ENCODE data around the gene PBX1.
"Not testable (repeated sequence)": the region's sequence is repeated elsewhere in the genome, so short reads cannot be mapped to it uniquely, and the experiment has no call there.

PBX1 gene

DNA sequence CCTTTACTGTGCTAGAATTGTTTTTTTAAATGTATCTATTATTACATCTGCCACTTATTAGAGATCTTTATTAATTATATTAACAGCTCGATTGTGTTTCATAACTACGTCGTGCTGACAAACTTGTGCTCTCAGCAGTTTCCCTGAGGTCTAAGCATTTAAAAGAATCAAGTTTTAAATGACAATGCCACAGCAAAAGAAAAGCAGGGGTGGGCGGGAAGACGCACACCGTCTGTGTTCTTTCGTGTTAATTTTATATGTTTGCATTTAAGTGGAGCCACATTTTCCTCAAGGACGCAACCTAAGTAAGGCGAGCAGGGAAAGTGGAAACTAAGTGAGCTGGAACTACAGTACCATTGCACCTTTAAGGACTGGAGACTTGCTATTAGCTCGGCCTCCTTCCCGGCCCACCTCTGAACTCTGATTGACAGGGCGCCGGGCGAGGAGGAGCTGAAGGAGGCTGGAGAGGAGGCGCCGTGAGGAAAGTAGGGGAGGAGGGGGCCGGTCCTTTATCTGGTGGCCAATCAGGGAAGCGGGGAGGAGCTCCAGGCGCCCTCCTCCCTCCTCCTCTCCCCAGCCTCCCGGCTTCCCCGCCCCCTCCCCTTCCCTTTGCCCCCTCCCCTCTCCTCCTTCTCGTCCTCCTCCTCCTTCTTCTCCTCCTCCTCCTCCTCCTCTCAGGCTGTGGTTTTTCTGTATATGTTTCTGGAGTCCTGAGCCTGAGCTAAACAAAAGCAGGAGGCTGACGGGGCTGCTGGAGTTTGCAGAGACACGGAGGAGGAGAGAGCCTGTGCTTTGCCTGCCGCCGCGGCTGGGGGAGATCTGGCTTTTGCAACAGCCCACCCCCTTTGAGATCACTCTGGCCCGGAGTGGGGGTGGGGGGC lies at the start of gene PBX1:
TSS of gene PBX1 (plus strand) at position 724 of the 881 bp plus-strand sequence.
- peak; percentile 99 for DNase-seq (ENCODE audit: low read depth)

DNA sequence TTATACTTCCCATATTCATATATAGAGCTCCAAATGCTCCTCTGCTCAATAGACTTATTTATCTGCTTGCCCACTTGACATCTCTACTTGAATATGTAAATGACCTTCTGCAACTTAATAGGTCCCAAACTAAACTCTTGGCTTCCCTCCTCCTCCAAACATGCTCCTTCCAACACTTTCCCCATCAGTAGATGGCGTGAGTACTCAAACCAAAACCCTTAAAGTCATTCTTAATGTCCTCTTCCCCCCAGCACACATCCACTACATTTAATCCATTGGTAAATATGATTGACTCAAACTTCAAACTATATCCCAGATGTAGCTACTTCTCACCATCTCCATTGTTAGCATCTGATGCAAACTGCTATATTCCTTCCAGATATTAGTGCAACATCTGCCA lies 48.5 kb upstream of the PBX1 start:
- DNase-seq (ENCODE audit: low read depth): no peak

DNA sequence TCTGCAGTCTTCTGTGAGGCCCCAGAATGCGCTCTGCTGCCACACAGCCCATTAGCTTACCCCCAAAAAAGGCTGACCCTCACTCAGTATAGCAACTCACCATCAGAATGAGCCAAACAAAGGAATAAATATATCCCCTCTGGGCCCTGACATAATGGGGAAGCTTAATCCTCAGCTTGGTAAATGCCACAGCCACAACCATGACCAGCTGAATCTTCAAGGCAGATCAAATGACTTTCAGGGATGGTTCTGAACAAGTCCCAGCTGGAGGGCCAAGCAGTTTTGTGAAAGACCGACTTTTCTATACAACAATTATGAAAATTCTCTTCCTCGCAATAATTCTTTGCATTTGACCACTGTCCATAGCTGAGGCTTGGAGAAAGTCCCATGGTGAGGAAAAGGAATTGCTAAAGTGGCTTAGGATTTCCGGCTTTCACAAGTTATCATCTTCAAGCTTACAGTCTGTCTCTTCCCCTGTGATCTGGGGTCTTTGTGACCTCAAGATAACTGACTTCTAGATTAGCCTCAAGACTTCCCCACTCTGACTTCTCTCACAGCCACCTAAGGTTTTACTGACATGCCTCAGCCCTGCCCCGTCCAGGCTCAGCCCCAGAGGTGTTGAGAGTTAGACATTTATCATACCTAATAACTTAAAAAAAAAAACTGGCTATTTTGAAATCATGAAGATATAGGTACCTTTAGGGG lies 47.8 kb upstream of the PBX1 start:
- peak; percentile 18 for DNase-seq (ENCODE audit: low read depth)

DNA sequence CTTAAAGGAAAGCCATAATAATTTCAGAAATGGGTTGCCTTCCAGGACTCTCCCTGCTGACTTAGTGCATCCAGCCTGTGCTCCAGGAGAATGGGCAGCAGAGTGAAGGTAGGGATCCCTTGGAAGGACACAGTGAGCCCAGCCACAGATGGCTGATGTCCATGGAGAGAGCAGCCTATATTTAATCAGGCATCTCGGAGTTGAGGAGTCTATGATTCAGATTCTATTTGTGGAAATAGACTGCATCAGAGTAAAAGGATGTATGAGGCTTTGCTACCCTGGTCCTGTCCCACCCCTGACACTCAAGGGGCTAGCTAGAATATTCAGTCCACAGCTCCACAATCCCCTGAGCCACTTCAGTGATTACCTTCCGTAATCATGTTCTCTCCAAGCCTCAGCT lies 43.8 kb upstream of the PBX1 start:
- DNase-seq (ENCODE audit: low read depth): no peak

DNA sequence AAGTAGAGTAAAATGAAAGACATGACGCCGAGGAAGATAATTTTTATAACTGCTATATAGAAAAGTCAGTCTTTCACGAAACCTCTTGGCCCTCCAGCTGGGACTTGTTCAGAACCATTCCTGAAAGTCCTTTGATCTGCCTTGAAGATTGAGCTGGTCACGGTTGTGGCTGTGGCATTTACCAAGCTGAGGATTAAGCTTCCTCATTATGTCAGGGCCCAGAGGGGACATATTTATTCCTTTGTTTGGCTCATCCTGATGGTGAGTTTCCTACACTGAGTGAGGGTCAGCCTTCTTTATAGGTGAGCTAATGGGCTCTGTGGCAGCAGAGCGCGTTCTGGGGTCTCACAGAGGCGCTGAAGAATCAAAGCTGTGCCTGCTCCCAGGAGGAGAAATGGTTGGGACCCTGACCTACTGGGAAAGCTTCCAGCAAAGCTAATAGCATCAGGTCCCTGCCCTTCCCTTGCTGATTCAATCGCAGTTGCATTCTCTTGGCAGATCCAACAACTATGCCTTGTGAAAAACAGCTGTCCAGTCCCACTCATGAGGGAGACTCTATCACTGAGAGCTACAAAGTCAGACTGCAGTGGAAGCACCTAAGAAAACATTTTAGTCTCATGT lies 43.2 kb upstream of the PBX1 start:
- DNase-seq (ENCODE audit: low read depth): no peak

DNA sequence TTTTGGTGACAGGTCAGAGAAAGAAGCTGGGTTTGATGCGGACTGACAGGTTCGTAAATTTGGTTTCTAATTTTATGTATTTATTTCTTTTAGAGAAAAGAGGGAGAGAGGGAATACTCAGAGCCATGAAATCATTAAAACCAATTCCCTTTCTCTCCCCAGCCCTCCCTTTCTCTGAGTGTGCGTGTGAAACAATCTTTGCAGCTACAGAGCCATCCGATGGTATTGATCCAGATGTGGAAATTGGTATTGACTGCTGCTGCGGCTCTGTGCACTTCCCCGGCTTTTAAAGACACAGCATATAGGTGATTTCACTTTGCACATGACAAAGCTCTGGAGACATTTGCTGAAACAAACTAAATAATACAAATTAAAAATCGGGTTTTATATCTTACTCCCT lies 42.4 kb upstream of the PBX1 start:
- no peak for DNase-seq (ENCODE audit: low read depth)

DNA sequence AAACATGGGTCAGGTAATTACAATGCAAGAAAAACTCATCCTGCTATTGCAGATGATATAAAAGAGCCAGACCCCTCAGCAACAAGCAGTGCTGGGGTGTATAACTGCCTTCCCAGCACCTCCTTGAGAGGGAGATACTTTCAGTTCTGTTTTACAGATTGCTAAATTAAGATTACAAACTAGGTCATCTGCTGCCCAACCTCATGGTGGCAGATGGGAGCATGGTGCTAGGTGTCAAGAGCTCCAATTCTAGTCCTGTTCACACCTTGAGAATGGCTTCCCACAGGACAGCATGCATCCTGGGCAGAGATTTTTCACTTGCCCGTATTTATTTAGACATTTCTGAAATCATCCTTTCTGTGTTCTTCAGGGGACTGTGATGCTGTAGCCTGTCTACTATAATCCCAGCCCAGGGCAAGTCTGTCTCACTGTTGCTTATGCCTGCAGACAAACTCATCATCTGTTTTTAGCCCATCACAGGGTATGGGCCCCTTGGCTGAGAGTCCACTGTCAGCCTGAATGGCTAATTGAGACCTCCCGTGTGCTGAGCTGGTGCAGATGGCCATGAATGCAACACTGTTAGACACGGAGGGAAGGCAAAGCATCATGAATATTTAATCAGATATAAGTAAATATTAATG lies 40.2 kb upstream of the PBX1 start:
- DNase-seq (ENCODE audit: low read depth): no peak

DNA sequence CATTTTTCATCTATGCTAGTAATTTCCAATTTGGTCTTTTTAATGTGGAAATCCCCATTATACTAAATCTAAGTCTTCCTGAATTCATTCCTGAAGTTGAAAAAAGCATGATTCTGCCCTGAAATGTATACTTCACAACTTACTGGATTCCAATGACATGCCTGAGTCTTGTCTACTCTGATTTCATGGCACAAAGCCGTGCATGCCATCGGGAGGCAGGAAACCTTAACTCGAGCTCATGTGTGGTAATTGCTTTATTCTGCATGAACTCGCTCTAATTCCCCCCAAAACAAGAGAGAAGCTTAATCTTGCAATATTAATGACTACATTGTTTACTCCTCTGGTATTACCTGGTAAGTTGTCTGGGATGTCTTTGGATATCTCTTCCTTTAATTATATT lies 39.6 kb upstream of the PBX1 start:
- DNase-seq (ENCODE audit: low read depth): peak; percentile 8

DNA sequence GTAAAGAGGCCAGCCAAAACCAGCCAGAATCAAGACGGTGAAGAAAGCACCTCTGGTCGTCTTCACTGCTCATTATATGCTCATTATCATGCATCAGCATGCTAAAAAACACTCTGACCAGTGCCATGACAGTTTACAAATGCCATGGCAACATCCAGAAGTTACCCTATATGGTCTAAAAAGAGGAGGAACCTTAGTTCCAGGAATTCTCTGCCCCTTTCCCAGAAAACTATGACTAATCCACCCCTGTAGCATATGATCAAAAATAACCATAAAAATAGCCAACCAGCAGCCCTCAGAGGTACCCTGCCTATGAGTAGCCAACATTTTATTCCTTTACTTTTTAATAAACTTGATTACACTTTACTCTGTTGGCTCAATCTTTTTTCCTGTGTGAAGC lies 34.2 kb upstream of the PBX1 start:
- no peak for DNase-seq (ENCODE audit: low read depth)

DNA sequence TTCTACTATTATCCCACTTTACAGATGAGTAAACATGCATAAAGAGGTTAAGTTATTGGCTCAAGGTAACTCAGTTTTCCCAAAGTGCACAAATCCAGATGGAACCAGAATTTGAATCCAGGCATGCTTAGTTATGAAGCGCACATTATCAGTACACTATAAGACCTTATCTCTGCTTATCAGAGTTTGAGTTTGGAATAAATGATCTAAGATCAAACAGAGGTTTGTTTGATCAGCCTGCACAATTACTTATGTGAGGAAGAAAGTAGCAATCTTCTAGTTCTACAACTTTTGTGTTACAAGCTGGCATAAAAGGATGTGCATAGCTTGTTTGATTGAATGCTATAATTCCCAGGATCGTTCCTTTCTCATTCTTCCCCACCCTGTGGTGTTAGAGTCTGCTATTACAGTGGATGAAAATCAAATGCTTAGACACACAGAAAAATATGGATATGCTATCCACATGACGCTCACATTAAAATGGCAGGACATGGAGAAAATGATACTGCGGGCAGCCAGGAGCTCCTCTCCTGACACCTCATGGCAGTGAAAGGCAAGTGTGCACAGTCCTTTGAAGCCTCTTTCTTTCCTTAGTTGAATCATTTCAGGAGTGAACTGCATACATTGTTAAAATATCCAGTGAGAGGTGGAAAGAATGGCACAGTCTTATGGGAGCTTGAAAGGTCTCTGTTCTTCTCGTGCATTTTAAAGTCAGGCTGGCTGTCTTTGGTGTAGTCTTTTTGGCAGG lies 23.9 kb upstream of the PBX1 start:
- DNase-seq (ENCODE audit: low read depth): no peak

DNA sequence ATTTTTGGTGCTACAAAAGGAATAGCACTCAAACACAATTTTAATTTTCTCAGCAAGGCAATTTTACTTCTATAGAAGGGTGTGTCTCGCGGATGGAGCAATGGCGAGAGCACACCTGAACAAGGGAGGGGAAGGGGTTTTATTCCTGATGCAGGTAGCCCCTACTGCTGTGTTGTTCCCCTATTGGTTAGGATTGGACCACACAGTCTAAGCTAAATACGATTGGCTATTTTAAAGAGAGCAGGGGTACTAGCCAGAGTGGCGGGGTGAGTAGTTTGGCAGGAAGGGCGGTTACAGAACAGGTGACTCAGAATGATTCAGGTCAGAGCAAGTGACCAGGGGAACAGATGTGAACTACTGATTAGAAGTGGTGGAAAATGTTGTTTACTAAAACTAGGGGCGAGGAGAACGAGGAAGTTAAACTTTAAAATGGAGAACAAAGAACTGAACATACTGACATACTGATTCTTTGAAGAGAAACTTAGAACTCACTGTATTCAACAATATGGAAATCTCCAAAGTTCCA lies 6.5 kb upstream of the PBX1 start:
- not testable (repeated sequence) for DNase-seq (ENCODE audit: low read depth)

DNA sequence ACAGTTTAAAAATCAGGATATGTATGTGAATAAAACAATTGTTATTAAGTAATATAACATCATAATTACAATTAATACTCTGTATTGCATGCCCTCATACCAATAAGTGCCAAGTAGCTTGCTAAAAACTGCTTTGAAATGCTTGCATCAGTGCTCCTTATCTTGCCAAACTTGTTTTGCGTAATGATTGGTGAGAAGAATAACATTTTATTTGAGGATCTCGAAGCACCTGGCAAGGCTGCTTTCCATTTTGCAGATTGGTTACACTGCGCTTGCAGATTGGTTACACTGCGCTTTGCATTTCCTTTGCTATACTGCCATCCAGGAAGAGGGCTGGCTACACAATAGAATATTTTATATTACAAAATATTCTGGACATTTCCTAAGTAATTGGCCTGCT lies 1.7 kb upstream of the PBX1 start:
- no peak for DNase-seq (ENCODE audit: low read depth)

DNA sequence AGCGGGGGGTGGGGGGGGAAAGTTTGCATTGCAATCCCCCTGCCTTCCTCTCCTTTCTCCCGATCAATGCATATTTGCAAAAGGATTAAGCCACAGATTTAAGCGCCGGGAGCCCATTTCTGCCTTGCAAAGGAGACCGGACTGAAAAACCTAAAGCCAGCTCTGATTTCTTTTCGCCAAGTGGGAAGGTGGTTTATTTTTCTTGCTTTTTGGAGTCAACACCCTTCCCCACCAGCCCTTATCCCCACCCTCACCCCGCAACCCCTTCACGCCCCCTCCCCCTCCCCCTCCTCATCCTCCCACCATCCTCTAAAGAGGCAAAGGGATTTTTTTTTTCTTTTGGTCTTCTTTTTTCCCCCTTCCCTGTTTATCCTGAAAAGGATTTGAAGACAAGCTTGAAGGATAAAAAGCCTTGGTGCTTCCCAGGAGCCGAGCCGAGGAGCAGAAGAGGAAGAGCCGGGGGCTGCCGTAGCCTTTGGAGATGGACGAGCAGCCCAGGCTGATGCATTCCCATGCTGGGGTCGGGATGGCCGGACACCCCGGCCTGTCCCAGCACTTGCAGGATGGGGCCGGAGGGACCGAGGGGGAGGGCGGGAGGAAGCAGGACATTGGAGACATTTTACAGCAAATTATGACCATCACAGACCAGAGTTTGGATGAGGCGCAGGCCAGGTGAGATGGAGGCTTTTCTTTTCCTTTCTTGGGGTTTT lies 513 bp downstream of the PBX1 start:
- DNase-seq (ENCODE audit: low read depth): no peak

DNA sequence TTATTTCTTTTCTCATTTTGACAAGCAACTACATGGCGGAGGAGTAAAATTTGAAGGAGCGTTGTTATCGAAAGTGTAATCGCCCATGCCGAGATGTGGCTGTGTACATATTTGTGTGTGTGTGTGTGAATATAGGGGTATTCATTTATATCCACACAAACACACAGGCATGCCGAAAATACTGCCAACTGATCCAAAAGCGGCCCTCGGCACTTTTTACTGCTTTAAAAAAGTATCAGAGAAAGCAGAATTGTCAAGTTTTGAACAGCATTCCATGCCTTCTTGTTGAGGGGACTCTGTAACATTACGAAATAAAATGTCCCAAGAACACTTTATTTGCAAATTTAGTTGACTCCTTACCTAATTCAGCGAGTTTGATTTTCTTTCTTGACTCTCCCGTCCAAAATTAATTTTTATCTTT lies 1.1 kb downstream of the PBX1 start:
- no peak for DNase-seq (ENCODE audit: low read depth)

DNA sequence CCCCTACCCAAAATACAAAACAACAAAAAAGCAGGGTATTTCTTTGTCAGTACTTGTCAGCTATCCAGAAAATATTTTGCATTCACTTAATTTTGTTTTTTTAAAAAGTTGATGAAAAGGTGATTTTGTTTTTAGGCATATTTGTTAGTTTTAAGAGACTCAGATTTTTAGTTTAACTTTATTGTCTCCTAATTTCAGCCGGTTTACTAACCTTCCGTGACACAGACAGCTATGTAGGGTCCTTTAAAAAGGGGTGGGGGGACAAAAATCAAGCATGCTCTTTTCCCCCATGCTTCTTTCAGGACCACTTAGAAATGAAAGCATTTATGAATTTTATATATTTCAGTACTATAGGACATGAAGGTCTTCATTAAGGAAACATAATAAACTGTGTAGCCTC lies 1.6 kb downstream of the PBX1 start:
- DNase-seq (ENCODE audit: low read depth): no peak

DNA sequence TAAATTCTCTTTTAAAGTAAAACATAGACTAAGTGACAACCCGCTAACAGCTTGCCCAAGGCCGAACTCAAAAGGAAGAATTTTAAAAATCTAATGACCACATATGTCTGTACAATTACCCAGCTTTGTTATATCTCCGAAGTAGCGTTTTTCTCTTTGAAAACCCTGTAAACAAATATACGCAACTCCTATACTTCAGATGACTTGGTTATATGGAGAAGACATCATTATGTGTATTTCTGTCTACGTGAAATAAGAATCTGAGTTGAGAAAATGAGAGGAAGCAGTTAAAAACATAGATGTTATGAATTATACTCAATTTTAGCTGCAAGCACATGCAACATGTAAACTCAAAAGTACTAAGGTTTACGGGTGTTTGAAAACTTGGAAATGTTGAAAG lies 2.0 kb downstream of the PBX1 start:
- no peak for DNase-seq (ENCODE audit: low read depth)

DNA sequence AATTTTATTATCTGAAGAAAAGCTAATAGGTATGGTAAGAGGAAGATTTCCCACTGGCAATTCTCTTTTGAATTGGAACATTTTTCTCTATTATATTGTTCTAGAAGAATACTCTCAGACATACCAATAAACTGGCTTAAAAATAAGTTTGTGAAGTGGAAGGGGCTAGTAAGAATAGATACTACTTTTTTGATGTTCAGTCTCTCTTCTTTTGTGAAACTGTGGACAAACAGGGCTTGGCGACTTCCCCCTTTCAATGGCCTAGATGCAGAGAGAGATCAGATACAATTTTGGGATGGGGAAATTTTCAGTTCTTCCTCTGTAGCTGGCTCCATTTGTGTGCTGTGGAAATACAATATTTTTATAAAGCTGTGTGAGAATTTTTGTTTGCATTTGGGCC lies 2.5 kb downstream of the PBX1 start:
- no peak for DNase-seq (ENCODE audit: low read depth)

DNA sequence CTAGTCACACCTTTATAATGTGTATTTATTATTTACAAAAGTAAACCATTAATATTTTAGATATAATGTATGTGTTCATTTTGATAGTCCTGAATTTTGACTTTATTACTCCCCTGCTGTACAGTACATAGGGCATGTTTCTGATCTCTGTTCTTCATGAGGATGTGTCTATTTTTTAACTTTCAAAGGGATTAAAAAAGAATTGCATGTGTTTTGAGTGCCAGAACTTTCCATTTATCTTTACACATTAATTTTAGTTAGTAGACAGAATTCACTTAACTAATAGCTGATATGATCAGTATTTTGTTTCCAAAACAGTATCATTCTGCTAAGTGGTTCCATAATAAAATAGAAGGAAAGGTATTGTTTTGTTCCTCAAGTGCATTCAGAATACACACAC lies 3.1 kb downstream of the PBX1 start:
- DNase-seq (ENCODE audit: low read depth): no peak

DNA sequence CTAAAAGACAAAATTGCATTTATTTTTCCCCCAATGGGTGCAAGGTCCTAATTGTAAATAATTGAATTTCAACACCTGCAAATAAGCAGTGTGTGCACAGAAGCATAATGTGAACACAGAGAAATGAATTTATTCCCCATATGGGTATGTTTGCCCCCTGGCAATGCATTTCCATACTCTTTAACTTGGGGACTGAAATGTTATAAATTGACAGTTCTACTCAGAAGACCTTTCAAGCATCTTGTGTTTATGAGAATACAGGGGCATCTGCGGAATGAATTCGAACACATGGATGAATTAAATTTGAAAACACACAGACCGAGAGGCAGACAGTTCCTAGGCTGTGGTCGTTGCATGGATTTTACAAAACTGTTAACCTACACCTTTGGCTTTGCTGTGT lies 3.5 kb downstream of the PBX1 start:
- no peak for DNase-seq (ENCODE audit: low read depth)

DNA sequence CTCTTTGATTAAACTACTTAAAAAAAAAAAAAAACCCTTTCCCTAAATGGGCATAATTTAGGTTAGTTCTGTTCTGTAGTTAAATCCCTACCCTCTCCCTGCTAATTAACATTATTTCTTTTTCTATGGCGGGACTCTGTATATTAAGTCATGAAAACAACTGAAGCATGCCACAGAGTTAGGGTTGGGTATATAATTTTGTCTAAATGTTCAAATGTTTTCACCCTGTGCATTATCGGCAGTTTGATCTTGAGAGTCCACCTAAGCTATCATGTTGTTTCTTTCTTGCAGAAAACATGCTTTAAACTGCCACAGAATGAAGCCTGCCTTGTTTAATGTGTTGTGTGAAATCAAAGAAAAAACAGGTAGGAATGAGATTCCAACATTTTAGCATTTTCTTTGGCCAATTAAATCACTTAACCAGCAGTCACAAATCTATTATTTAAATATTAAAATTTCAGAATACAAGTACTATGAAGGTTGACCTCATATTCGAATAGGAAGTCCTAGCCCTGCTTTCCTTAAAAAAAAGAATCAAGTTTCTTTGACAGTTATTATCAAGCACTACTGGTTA lies 4.0 kb downstream of the PBX1 start:
- DNase-seq (ENCODE audit: low read depth): no peak

All from fibroblast of gingiva (primary cell).